Right lobe of liver (tissue), 6 donors: Measurements from ENCODE around the gene MSX1. TPM values are rescaled to one million over a fixed set of nuclear protein-coding genes. Genes with fewer than 3 reads are reported as not detected.

Experiments
- ATAC-seq, 4 donors: fragments of 200-7000 bp; cut with Tn5 transposase; one replicate each; pipeline ENCODE4 v1.9.1; 2020; ENCODE audit warnings: mild to moderate bottlenecking in 4 of 4, moderate library complexity in 4 of 4
- DNase-seq, 3 donors: peaks; one replicate each; pipeline ENCODE4 v3.0.0-alpha.2; 2020
- H3K27ac ChIP-seq, 3 donors: fragments of 200-600 bp; one replicate each; pipeline ENCODE4 v1.8.0; 2022
- H3K27me3 ChIP-seq, 2 donors: fragments of 200-600 bp; one replicate each; pipeline ENCODE4 v1.8.0; 2022
- H3K36me3 ChIP-seq, 4 donors: fragments of 200-600 bp; sonication (generic) in 1 of 4; one replicate each; pipeline versions ENCODE4 v1.5.1 to v1.8.0; 2017 to 2022; ENCODE audit warnings: control low read depth in 1 of 4
- H3K4me1 ChIP-seq, 4 donors: fragments of 200-600 bp; sonication (generic) in 1 of 4; one replicate each; pipeline versions ENCODE4 v1.5.1 to v1.8.0; 2017 to 2022; ENCODE audit warnings: control low read depth in 1 of 4
- H3K4me3 ChIP-seq, 3 donors: fragments of 200-600 bp; one replicate each; pipeline ENCODE4 v1.8.0; 2022
- H3K9me3 ChIP-seq, 4 donors: fragments of 200-600 bp; sonication (generic) in 1 of 4; one replicate each; pipeline versions ENCODE4 v1.5.1 to v1.8.0; 2017 to 2022; ENCODE audit warnings: control low read depth in 1 of 4
- POLR2A ChIP-seq: fragments of 450-650 bp; IDR thresholded peaks from one replicate; pipeline ENCODE4 v1.6.1; 2017; ENCODE audit warnings: antibody characterized with exemption, mild to moderate bottlenecking
- WGBS: methylation state at CpG from one replicate; pipeline ENCODE4 v1.1.6; 2018; ENCODE audit warnings: low coverage, low lambda C conversion rate; ENCODE audit not compliant: insufficient coverage; ENCODE audit errors: missing lambda C conversion rate; 5-methylcytosine and 5-hydroxymethylcytosine counted together
- intact Hi-C, 2 donors: fragments of 100-400 bp; cut with DNase I; formaldehyde crosslinking; loops; one replicate each; pipeline versions ENCODE4 v1.11.2 to v1.14.1; 2022
- total RNA-seq, 6 experiments: library from RNA; depleted of rRNA in 2 of 6; stranded (reverse); fragments of >200 nt in 2 of 6; fragmentation: NEBNext Ultra II Directional in 3 of 6; extraction: Animal tissue kit (Norgen Biotek cat#: 25700) in 3 of 6; gene quantifications; one replicate each; pipeline versions ENCODE4 v1.1.0 to v1.2.4, GENCODE V29; 2016 to 2023
- TF ChIP-seq, protein P1 (sequence below), 4 donors: fragments of 200-600 bp in 3 of 4; fragments of 450-650 bp in 1 of 4; IDR thresholded peaks; one replicate each; pipeline versions ENCODE4 v1.5.1 to v1.8.0; 2016 to 2022; ENCODE audit warnings: antibody characterized with exemption in 4 of 4, mild to moderate bottlenecking in 2 of 4
- donor health status: DM: no; HTN: yes; CAD: no.
- donor health status: DM: no; HTN: no; CAD: no.
- donor health status: DM: no; HTN: no; CAD: no.
- donor health status: DM: no; HTN: yes; CAD: no.
- donor health status: DM: no; HTN: yes; CAD: no.

Gene MSX1
- total RNA-seq, 6 experiments from 2014 or later = 0.15 to 0.62 (median 0.31) TPM

DNA sequence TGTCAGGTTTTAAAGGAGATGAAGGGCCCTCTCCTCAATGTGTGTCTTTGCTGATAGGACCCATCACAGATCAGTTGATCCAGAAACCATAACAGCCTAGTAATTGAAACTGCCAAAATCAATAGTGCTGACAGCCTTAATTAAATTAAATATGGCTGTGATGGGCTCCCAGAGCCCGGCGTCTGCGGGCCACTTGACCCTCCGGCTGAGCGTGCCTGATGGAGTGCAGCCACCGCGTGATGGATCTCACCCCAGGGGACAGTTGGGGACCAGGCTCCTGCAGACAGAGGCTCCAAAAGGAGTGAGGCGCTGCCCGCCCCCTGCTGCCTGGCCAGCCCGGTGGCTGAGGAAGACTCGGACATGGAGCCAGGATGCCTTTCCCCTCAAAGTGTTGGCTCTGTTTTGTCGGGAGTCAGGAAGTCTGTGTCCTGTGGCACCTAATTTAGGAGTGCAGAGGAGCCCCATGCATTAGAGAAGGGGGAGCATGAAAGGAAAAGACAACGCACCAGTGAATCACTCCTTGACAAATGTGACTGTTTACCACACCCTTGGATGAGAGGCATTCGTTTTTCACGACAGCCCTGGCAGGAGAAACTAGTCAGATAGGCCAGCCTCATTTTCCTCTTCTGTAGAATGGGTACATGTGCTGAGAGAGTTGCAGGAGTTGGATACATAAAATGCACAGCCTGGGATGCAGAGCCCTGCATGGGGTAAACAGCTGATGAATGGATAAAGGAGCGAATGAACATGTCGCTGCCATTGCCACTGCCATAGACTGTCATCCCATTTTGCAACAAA lies 40.9 kb upstream of the MSX1 start:
- intact Hi-C loops = no loop called here
- H3K36me3 ChIP-seq = no peaks in the 10 kb centered on the region
- H3K9me3 ChIP-seq = no peaks in the 10 kb centered on the region
- DNase-seq (no peak), ATAC-seq (no peak)
- H3K4me3 ChIP-seq = no peak overlapping the region
- no peaks in the 10 kb centered on the region for H3K4me1 ChIP-seq
- H3K27me3 ChIP-seq = no peaks in the 10 kb centered on the region
- TF ChIP-seq, protein P1, sequence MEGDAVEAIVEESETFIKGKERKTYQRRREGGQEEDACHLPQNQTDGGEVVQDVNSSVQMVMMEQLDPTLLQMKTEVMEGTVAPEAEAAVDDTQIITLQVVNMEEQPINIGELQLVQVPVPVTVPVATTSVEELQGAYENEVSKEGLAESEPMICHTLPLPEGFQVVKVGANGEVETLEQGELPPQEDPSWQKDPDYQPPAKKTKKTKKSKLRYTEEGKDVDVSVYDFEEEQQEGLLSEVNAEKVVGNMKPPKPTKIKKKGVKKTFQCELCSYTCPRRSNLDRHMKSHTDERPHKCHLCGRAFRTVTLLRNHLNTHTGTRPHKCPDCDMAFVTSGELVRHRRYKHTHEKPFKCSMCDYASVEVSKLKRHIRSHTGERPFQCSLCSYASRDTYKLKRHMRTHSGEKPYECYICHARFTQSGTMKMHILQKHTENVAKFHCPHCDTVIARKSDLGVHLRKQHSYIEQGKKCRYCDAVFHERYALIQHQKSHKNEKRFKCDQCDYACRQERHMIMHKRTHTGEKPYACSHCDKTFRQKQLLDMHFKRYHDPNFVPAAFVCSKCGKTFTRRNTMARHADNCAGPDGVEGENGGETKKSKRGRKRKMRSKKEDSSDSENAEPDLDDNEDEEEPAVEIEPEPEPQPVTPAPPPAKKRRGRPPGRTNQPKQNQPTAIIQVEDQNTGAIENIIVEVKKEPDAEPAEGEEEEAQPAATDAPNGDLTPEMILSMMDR (IDR thresholded peaks at IDR 0.05) = no peak
- no peak for TF ChIP-seq POLR2A
- WGBS = 51% methylated on average over 4 of the region's 17 CpGs
- no peak overlapping the region for H3K27ac ChIP-seq

DNA sequence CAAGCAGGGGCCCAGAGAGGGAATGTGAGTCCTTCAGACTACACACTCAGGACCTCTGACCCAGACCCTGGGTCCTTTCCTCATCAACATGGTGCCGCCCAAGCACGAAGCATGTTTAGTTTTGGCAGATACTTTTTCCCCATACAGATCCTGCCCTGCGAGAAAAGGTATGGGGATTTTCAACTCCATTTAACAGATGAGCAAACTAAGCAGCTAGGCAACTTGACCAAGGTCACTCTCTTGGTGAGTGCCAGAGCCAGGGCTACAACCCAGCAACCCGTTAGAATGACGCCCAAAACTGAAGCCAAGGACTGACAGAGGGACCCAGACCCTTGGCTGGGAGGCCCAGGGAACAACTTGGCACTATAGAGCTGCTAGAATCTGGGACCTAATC lies 40.3 kb upstream of the MSX1 start:
- 47% methylated on average over 3 of the region's 5 CpGs for WGBS
- H3K4me1 ChIP-seq = no peaks in the 10 kb centered on the region

DNA sequence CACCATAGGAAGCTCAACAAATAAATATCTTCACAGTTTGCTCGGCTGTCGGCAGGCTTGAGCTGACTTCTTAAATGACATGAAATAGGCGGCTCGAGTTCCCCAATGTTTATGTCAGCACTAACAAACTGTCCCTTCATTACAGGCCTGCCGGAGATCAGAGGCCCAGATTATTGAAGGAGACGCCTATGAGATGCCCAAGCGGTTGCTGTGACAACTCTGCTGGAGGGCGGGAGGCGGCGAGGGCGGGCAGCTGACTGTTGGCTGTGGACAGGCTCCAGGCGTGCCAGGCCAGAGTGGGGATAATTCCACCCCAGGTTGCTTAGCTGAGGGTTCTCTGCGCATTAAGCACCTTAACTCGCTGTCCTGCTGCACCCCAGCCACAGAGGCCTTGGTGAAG lies 39.2 kb upstream of the MSX1 start:
- no peak overlapping the region for H3K4me3 ChIP-seq
- no peaks in the 10 kb centered on the region for H3K27me3 ChIP-seq
- TF ChIP-seq, protein P1 (IDR thresholded peaks at IDR 0.05) = no peak
- H3K4me1 ChIP-seq = no peaks in the 10 kb centered on the region
- intact Hi-C loops = no loop called here
- no peak overlapping the region for H3K27ac ChIP-seq
- peak in 1 of 3 donors; percentile 21 for DNase-seq
- no peaks in the 10 kb centered on the region for H3K36me3 ChIP-seq
- no peak for ATAC-seq
- H3K9me3 ChIP-seq = no peaks in the 10 kb centered on the region
- WGBS = 80% methylated on average over 9 of the region's 14 CpGs

More for the DNA sequence above, 40.3 kb upstream of the MSX1 start:
- Histone ChIP-seq H3K4me3 (no peak overlapping the region), H3K27ac (no peak overlapping the region), H3K36me3 (no peaks in the 10 kb centered on the region), H3K27me3 (no peaks in the 10 kb centered on the region), H3K9me3 (no peaks in the 10 kb centered on the region)
- no peak for ATAC-seq
- intact Hi-C loops = no loop called here
- no peak for DNase-seq
- TF ChIP-seq, protein P1 (IDR thresholded peaks at IDR 0.05) = no peak
- no peak for TF ChIP-seq POLR2A

DNA sequence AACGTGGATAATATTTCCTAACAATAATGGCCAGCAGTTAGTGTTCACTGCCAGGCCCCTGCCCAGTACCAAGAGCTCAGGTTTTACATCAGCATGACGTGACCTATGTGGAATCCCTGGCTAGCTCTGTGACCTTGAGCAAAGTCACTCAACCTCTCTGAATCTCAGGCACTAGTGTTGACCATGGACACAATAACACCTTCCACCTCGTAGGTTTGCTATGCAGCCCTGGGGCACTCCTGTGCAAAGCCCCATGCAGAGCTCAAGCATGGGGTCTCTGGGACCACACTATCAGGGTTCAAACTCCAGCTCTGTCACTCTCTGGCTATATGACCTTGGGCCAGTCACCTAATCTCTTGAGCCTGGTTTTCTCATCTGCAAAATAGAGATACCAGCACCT lies 38.7 kb upstream of the MSX1 start:
- DNase-seq = no peak
- Histone ChIP-seq H3K36me3 (no peaks in the 10 kb centered on the region), H3K9me3 (no peaks in the 10 kb centered on the region), H3K4me1 (no peaks in the 10 kb centered on the region), H3K27me3 (no peaks in the 10 kb centered on the region), H3K27ac (no peak overlapping the region), H3K4me3 (no peak overlapping the region)
- WGBS = 40% methylated on average over 1 of the region's 3 CpGs
- TF ChIP-seq, protein P1 (IDR thresholded peaks at IDR 0.05) = no peak
- TF ChIP-seq POLR2A = no peak
- no peak for ATAC-seq
- intact Hi-C loops = no loop called here
